SIG-M5 treated with dmso at 0.1 percent for 504 hours (cell line): Measurements from ENCODE around the gene PSMD6.
A peak's percentile ranks its signal among the peaks of the same experiment; 100 is the strongest.

Source experiments
- DNase-seq: peaks from one replicate; lab custom pipeline; 2025; ENCODE audit not compliant: unreplicated experiment; lab: John Stamatoyannopoulos, UW

The PSMD6 gene

GRCh38 chr3:64011685-64012084 lies 11.6 kb downstream of the PSMD6 start:
- DNase-seq, result no peak

GRCh38 chr3:64010199-64010598 lies 13.1 kb downstream of the PSMD6 start:
- no peak for DNase-seq

GRCh38 chr3:64009528-64009927 lies 13.8 kb downstream of the PSMD6 start:
- no peak for DNase-seq

GRCh38 chr3:64008487-64009351 lies 14.6 kb downstream of the PSMD6 start:
- no peak for DNase-seq

- no peak for DNase-seq
Observed at GRCh38 chr3:64008017-64008416, 15.3 kb downstream of the PSMD6 start.

- DNase-seq, result no peak
Observed at GRCh38 chr3:64003589-64003988, 19.7 kb downstream of the PSMD6 start.

GRCh38 chr3:64002233-64002632 lies 21.1 kb downstream of the PSMD6 start:
- DNase-seq, result no peak

GRCh38 chr3:64000453-64001055 lies 22.7 kb downstream of the PSMD6 start:
- DNase-seq, result no peak

- DNase-seq, result no peak
Observed at GRCh38 chr3:63998852-63999754, 24.2 kb downstream of the PSMD6 start.

- DNase-seq, result no peak
Observed at GRCh38 chr3:63995086-63995485, 28.2 kb downstream of the PSMD6 start.

GRCh38 chr3:63993653-63994079 lies 29.6 kb downstream of the PSMD6 start:
- DNase-seq, result peak; percentile 100

GRCh38 chr3:63992516-63993209 lies 30.6 kb downstream of the PSMD6 start:
- no peak for DNase-seq

GRCh38 chr3:63991666-63992065 lies 31.6 kb downstream of the PSMD6 start:
- no peak for DNase-seq

- DNase-seq, result no peak
Observed at GRCh38 chr3:63990733-63991132, 32.6 kb downstream of the PSMD6 start.

- DNase-seq, result no peak
Observed at GRCh38 chr3:63990204-63990603, 33.1 kb downstream of the PSMD6 start.

GRCh38 chr3:63988943-63989342 lies 34.4 kb downstream of the PSMD6 start:
- DNase-seq, result no peak

- no peak for DNase-seq
Observed at GRCh38 chr3:63986831-63987230, 36.5 kb downstream of the PSMD6 start.

- no peak for DNase-seq
Observed at GRCh38 chr3:63986146-63986545, 37.1 kb downstream of the PSMD6 start.

- DNase-seq, result no peak
Observed at GRCh38 chr3:63984391-63984790, 38.9 kb downstream of the PSMD6 start.

GRCh38 chr3:63981980-63982379 lies 41.3 kb downstream of the PSMD6 start:
- no peak for DNase-seq
